DOHH2 (cell line): ENCODE data around the gene RBP4.

Source experiments
- H3F3A ChIP-seq: fragments of 200-600 bp; sonication (generic), shearing (Covaris generic); 2 replicates; pipeline ENCODE4 v1.6.0; 2016; ENCODE audit warnings: antibody characterized with exemption, mild to moderate bottlenecking; ENCODE audit not compliant: control insufficient read depth, insufficient read depth
- H3K27ac ChIP-seq: fragments of 200-600 bp; sonication (generic); 2 replicates; pipeline ENCODE4 v1.5.1; 2014; ENCODE audit warnings: low read depth, mild to moderate bottlenecking, low read length, moderate library complexity
- H3K27me3 ChIP-seq: fragments of 200-600 bp; sonication (generic); 2 replicates; pipeline ENCODE4 v1.6.1; 2014; ENCODE audit warnings: mild to moderate bottlenecking, low read length, mixed read lengths; ENCODE audit not compliant: control insufficient read depth
- H3K36me3 ChIP-seq: fragments of 200-600 bp; sonication (generic); 2 replicates; pipeline ENCODE4 v1.6.1; 2014; ENCODE audit warnings: mild to moderate bottlenecking, low read length, moderate library complexity, mixed read lengths; ENCODE audit not compliant: control insufficient read depth
- H3K4me1 ChIP-seq: fragments of 200-600 bp; sonication (generic); 2 replicates; pipeline ENCODE4 v1.6.1; 2014; ENCODE audit warnings: mild to moderate bottlenecking, low read length, mixed read lengths; ENCODE audit not compliant: control insufficient read depth
- H3K4me2 ChIP-seq: fragments of 200-600 bp; sonication (generic); 2 replicates; pipeline ENCODE4 v1.6.0; 2014; ENCODE audit warnings: mild to moderate bottlenecking, low read length, moderate library complexity
- H3K4me3 ChIP-seq: fragments of 200-600 bp; sonication (generic); 2 replicates; pipeline ENCODE4 v1.5.1; 2014; ENCODE audit warnings: mild to moderate bottlenecking, low read length, mixed read lengths
- H3K79me2 ChIP-seq: fragments of 200-600 bp; sonication (generic); 2 replicates; pipeline ENCODE4 v1.6.1; 2014; ENCODE audit warnings: mild to moderate bottlenecking, low read length, mixed read lengths; ENCODE audit not compliant: control insufficient read depth
- H3K9me2 ChIP-seq: fragments of 200-600 bp; sonication (generic); replicated peaks from 2 replicates; pipeline ENCODE4 v1.6.1; 2014; ENCODE audit warnings: mild to moderate bottlenecking, low read length, mixed read lengths; ENCODE audit not compliant: control insufficient read depth
- H3K9me3 ChIP-seq: fragments of 200-600 bp; sonication (generic); 2 replicates; pipeline ENCODE4 v1.6.1; 2014; ENCODE audit warnings: antibody characterized with exemption, low read length, mixed read lengths; ENCODE audit not compliant: control insufficient read depth, insufficient read depth
- H4K20me1 ChIP-seq: fragments of 200-600 bp; sonication (generic); 2 replicates; pipeline ENCODE4 v1.6.0; 2014; ENCODE audit warnings: low read depth, mild to moderate bottlenecking, antibody characterized with exemption, low read length, moderate library complexity; ENCODE audit not compliant: control insufficient read depth, insufficient read depth
- CTCF ChIP-seq: fragments of 200-600 bp; sonication (generic); IDR thresholded peaks from one replicate; pipeline ENCODE4 v1.5.1; 2014; ENCODE audit warnings: antibody characterized with exemption, mild to moderate bottlenecking, low read depth, low read length; ENCODE audit not compliant: poor library complexity, severe bottlenecking
- EZH2phosphoT487 ChIP-seq: fragments of 200-600 bp; sonication (generic); IDR thresholded peaks from 2 replicates; pipeline ENCODE4 v1.6.1; 2017; ENCODE audit warnings: borderline replicate concordance, mild to moderate bottlenecking, antibody characterized with exemption, low read length, moderate library complexity, mixed read lengths

The RBP4 gene

GRCh38 chr10:93570383-93570782, 30.7 kb downstream of the RBP4 start:
- Histone ChIP-seq H3K4me3 (no peak overlapping the region), H3K27ac (no peak overlapping the region), H3K9me2 (no peaks in the 10 kb centered on the region), H3K4me1 (no peaks in the 10 kb centered on the region), H4K20me1 (no peaks in the 10 kb centered on the region), H3K79me2 (no peaks in the 10 kb centered on the region), H3K4me2 (no peak overlapping the region), H3K9me3 (no peaks in the 10 kb centered on the region), H3F3A (no peaks in the 10 kb centered on the region), H3K36me3 (no peaks in the 10 kb centered on the region), H3K27me3 (peaks cover 9% of the 10 kb centered on the region; the same call in 1 of the 2 replicates)
- TF ChIP-seq EZH2phosphoT487 = no peak
- TF ChIP-seq CTCF = no peak

GRCh38 chr10:93568105-93568390, 33.0 kb downstream of the RBP4 start:
- no peaks in the 10 kb centered on the region for H3K9me2 ChIP-seq
- H3K9me3 ChIP-seq = no peaks in the 10 kb centered on the region
- H3K79me2 ChIP-seq = no peaks in the 10 kb centered on the region
- H3K27ac ChIP-seq = no peak overlapping the region
- no peaks in the 10 kb centered on the region for H3K36me3 ChIP-seq
- no peaks in the 10 kb centered on the region for H3K4me1 ChIP-seq
- no peak overlapping the region for H3K4me2 ChIP-seq
- H3K27me3 ChIP-seq = 0 out of 2 replicates have a peak, but pooled peaks cover 4% of the 10 kb centered on the region
- H3F3A ChIP-seq = no peaks in the 10 kb centered on the region
- no peak overlapping the region for H3K4me3 ChIP-seq
- H4K20me1 ChIP-seq = no peaks in the 10 kb centered on the region
- TF ChIP-seq CTCF (no peak), EZH2phosphoT487 (no peak)

DNA sequence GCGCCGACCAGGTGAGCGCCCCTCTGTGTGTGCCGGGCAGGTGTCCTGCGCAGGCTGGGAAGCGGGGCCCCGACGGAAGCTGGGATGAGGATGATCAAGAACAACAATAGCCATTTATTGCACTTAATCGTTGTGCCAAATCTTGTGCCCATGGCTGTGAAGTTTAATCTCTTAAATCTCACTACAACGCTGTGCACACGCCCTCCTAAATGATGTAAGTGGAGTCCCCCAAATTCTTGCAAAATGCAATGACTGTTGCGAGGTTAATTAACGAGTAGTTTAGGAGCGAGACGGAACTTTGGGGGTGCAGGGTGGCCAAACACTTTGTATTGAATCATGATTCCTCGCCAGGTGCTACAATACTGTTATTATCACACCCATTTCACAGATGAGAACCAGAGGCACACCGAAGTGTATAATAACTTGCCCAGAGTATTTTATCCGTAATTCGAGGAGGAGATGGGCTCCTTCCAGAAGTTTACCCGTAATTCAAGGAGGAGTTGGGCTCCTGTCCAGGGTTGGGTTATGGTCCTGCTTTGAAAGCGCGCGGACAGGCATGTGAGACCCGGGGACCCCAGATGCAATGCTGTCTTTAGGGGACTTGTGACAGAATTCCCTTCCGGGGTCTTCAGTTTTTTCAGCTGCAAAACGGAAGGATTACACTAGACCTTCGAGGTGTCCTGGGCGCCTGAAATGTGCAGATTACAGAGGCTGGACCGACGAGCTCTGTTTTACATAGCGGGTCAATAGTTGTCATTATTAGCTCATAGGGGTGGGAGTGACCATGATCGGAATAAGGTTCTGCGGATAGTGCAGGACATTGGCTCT, 33.5 kb downstream of the RBP4 start:
- H3K9me3 ChIP-seq = no peaks in the 10 kb centered on the region
- no peaks in the 10 kb centered on the region for H3K4me1 ChIP-seq
- TF ChIP-seq EZH2phosphoT487 = no peak
- no peak for TF ChIP-seq CTCF
- H4K20me1 ChIP-seq = no peaks in the 10 kb centered on the region
- no peak overlapping the region for H3K4me2 ChIP-seq
- no peaks in the 10 kb centered on the region for H3F3A ChIP-seq
- no peak overlapping the region for H3K4me3 ChIP-seq
- no peaks in the 10 kb centered on the region for H3K79me2 ChIP-seq
- no peak overlapping the region for H3K27ac ChIP-seq
- H3K27me3 ChIP-seq = peaks cover 5% of the 10 kb centered on the region; the same call in 1 of the 2 replicates
- no peaks in the 10 kb centered on the region for H3K36me3 ChIP-seq
- no peaks in the 10 kb centered on the region for H3K9me2 ChIP-seq
